ENCODE data around the gene ZNF20. TPM values are rescaled to one million over a fixed set of nuclear protein-coding genes. Genes with fewer than 3 reads are reported as not detected.

ZNF20 gene
- polyA plus RNA-seq, 1 donor (not counting 4 experiments of a cell fraction or from before 2014, with no cell fraction given) = 2.4 TPM

- Histone ChIP-seq H3K9me1 (ENCODE audit: control insufficient read depth, extremely low read depth, insufficient read depth, low read length) (no peaks in the 10 kb centered on the region), H3K4me1 (ENCODE audit: control insufficient read depth, extremely low read depth, insufficient read depth, low read length) (peaks cover 7% of the 10 kb centered on the region), H2AFZ (ENCODE audit: control insufficient read depth, low read length) (no peak overlapping the region), H3K79me2 (ENCODE audit: control insufficient read depth, insufficient read depth, low read length) (peaks cover 15% of the 10 kb centered on the region), H3K27ac (ENCODE audit: control insufficient read depth, insufficient read depth, low read length) (no peak overlapping the region), H3K9ac (ENCODE audit: control insufficient read depth, extremely low read depth, insufficient read depth, low read length) (no peak overlapping the region), H3K27me3 (ENCODE audit: control insufficient read depth, extremely low read depth, insufficient read depth, low read length) (no peaks in the 10 kb centered on the region), H3K9me3 (ENCODE audit: control insufficient read depth, low read depth, low read length) (peaks cover 19% of the 10 kb centered on the region), H3K4me3 (ENCODE audit: control insufficient read depth in 2 of 3, extremely low read depth in 1 of 3, insufficient read depth in 2 of 3, low read depth in 1 of 3, low read length in 3 of 3) (no peak overlapping the region), H3K4me2 (ENCODE audit: control insufficient read depth, extremely low read depth, insufficient read depth, low read depth, low read length) (no peak overlapping the region), H4K20me1 (ENCODE audit: control insufficient read depth, extremely low read depth, insufficient read depth, low read length) (no peaks in the 10 kb centered on the region), H3K36me3 (ENCODE audit: control insufficient read depth in 2 of 2, extremely low read depth in 1 of 2, insufficient read depth in 2 of 2, low read length in 2 of 2) (peaks cover 7 to 19% of the 10 kb centered on the region in 2 experiments)
- dilution Hi-C loops (cut with MboI; ENCODE audit: extremely low pct_ligation_motif_present, low sequenced_read_pairs) = no loop called here
- no peak for TF ChIP-seq EZH2 (IDR thresholded peaks at IDR 0.05; ENCODE audit: low read length)
- peak; percentile 19 to 50 (median 49) for TF ChIP-seq CTCF (optimal IDR thresholded peaks at IDR 0.05 in 1 of 3, IDR thresholded peaks at IDR 0.05 in 1 of 3, conservative IDR thresholded peaks at IDR 0.05 in 1 of 3; ENCODE audit: extremely low read depth in 1 of 3, insufficient read depth in 2 of 3, low read length in 3 of 3)
- FAIRE-seq (no peak), DNase-seq (ENCODE audit: low read depth, low spot score) (no peak)
Measured at GRCh38 chr19:12137221-12137940, 2.8 kb downstream of the ZNF20 start.

- Histone ChIP-seq H3K4me2 (ENCODE audit: control insufficient read depth, extremely low read depth, insufficient read depth, low read depth, low read length) (no peak overlapping the region), H4K20me1 (ENCODE audit: control insufficient read depth, extremely low read depth, insufficient read depth, low read length) (no peaks in the 10 kb centered on the region), H3K9me3 (ENCODE audit: control insufficient read depth, low read depth, low read length) (peaks cover 25% of the 10 kb centered on the region), H3K27ac (ENCODE audit: control insufficient read depth, insufficient read depth, low read length) (no peak overlapping the region), H3K79me2 (ENCODE audit: control insufficient read depth, insufficient read depth, low read length) (peaks cover 8% of the 10 kb centered on the region), H3K36me3 (ENCODE audit: control insufficient read depth in 2 of 2, extremely low read depth in 1 of 2, insufficient read depth in 2 of 2, low read length in 2 of 2) (peaks cover 7 to 19% of the 10 kb centered on the region in 2 experiments), H3K9ac (ENCODE audit: control insufficient read depth, extremely low read depth, insufficient read depth, low read length) (no peak overlapping the region), H3K27me3 (ENCODE audit: control insufficient read depth, extremely low read depth, insufficient read depth, low read length) (no peaks in the 10 kb centered on the region), H3K9me1 (ENCODE audit: control insufficient read depth, extremely low read depth, insufficient read depth, low read length) (no peaks in the 10 kb centered on the region), H2AFZ (ENCODE audit: control insufficient read depth, low read length) (no peak overlapping the region), H3K4me1 (ENCODE audit: control insufficient read depth, extremely low read depth, insufficient read depth, low read length) (no peaks in the 10 kb centered on the region), H3K4me3 (ENCODE audit: control insufficient read depth in 2 of 3, extremely low read depth in 1 of 3, insufficient read depth in 2 of 3, low read depth in 1 of 3, low read length in 3 of 3) (no peak overlapping the region)
- DNase-seq (ENCODE audit: low read depth, low spot score) = no peak
- TF ChIP-seq CTCF (optimal IDR thresholded peaks at IDR 0.05 in 1 of 3, IDR thresholded peaks at IDR 0.05 in 1 of 3, conservative IDR thresholded peaks at IDR 0.05 in 1 of 3; ENCODE audit: extremely low read depth in 1 of 3, insufficient read depth in 2 of 3, low read length in 3 of 3) = no peak
- no peak for TF ChIP-seq EZH2 (IDR thresholded peaks at IDR 0.05; ENCODE audit: low read length)
- dilution Hi-C loops (cut with MboI; ENCODE audit: extremely low pct_ligation_motif_present, low sequenced_read_pairs) = no loop called here
- FAIRE-seq = no peak
Measured at GRCh38 chr19:12133069-12133468, 7.1 kb downstream of the ZNF20 start.

Measured in keratinocyte (primary cell).